ENCODE results near the gene LMBRD2.
A peak's percentile ranks its signal among the peaks of the same experiment; 100 is the strongest.

The LMBRD2 gene

GRCh38 chr5:36108758-36109460, 42.8 kb downstream of the LMBRD2 start:
- DNase-seq (ENCODE audit: low spot score), result no peak

DNA sequence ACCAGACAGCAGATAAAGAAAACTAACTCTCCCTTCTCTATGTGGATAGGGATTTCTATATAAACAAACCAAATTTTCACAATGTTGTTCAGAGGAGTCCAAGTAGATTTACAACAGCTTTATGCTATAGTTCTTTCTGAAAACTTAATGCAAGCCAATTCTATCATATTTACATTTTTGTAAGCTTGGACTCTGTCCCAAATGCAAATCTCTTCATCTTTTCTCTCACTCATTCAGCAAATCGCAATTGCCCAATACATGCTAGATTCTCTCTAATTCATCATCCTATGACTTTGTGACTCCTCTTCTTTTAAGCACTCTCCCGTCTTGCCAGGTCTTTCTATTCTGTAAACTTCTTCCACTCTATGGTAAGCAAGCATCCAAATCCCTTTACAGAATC, 45.9 kb downstream of the LMBRD2 start:
- no peak for DNase-seq (ENCODE audit: low spot score)

GRCh38 chr5:36099748-36100147, 51.9 kb downstream of the LMBRD2 start:
- no peak for DNase-seq (ENCODE audit: low spot score)

DNA sequence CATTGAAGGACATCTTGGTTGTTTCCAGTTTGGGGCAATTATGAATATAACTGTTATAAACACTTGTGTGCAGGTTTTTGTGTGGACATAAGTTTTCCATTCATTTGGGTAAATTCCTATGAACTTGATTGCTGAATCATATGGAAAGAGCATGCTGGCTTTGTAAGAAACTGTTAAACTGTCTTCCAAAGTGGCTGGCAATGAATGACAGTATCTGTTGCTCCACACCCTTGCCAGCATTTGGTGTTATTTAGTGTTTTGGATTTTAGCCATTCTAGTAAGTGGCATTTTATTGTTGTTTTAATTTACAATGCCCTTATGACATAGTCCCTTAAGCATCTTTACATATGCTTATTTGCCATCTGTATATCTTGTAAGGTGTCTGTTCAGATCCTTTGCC, 55.2 kb downstream of the LMBRD2 start:
- DNase-seq (ENCODE audit: low spot score), result no peak

DNA sequence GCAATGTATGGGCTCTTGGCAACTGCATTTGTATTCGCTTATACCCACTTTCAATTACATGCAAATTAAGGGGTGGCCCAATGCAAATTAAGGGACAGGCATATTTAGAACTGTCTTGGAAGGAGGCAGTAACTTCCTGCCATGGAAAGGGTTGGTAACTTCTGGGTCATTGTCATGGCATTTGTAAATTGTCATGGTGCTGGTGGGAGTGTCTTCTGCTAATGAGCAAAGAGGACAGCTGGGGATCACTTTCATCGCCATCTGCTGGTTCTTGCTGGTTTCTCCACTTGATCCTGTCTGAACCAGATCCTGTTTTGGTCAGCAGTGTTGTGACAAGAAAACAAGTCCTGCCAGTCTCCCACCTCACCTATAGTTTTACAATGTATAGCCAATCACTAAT, 61.7 kb downstream of the LMBRD2 start:
- DNase-seq (ENCODE audit: low spot score), result peak; percentile 39

DNA sequence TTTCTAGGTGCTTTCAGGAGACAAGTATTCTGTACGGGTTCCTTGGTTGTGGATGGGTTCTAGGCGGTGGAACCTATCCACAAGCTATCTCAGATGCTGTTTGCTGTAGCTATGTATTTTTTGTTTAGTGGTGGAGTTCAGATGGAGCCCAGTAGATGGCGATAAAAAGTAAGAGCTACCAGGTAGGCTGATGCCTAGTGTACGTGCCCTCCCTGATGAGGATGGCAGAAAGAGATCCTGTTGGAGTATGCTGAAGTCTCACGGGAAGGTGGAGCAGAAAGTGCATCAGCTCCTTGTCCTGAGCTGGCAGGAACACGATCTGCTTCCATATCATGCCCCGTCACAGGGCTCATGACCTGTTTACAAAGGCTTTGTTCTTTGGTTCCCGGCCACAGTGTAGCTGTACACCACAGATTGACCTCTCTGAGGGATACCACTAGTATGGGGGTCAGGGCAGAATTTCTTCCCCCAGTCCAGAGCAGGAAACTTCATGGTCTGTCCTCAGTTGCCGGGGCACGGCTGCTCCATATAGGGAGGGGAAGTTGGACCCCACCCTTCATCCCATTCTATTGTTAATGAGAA, 72.4 kb downstream of the LMBRD2 start:
- peak; percentile 75 for DNase-seq (ENCODE audit: low spot score)

DNA sequence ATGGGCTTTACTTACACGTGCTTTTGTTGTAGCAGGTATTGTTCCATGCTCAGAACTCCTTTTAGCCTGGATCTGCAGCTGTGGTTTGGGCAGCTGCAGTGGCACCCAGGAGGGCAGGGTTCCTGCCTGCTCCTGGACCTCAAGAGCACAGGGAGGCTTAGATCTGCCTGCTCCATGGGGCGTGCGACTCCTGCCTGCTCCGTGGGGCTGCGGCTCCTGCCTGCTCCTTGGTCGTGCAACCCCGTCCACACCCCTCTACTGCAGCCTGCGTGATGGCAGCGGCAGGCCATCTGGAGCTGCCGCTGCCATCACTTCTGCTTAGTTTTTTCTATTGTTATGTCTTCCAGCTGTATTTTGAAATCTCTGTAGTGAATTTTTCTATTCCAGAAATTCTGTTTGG, 73.3 kb downstream of the LMBRD2 start:
- no peak for DNase-seq (ENCODE audit: low spot score)

DNA sequence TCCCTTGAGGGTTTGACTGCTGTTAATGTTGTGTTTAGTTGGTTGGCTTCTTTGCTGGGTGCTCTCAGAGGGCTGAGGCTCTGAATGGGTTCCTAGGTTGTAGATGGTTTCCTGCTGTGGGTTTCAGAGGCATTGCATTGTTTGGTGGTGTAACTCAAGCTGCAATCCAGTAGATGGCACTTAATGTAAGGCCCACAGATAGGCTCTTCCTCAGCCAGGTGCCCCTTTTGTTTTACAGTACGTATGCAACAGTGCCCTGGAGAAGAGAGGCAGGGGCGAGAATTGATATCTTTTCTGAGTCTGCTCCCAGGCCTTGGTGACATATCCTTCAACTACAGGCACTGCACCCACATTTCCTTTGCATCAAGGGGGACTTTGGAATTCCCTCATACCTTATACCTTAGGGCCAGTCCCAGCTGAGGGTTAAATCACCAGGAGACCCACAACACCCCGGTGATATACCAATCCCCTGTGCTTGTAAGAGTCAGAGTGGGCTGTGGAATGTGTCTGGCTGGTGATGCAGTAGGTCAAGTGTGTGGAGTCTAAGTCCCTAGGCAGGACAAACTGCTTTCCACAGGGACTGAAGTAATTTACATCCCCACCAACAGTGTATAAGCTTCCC, 78.0 kb downstream of the LMBRD2 start:
- DNase-seq (ENCODE audit: low spot score), result peak; percentile 39

- no peak for DNase-seq (ENCODE audit: low spot score)
Observed at GRCh38 chr5:36070687-36071571, 80.8 kb downstream of the LMBRD2 start.

DNA sequence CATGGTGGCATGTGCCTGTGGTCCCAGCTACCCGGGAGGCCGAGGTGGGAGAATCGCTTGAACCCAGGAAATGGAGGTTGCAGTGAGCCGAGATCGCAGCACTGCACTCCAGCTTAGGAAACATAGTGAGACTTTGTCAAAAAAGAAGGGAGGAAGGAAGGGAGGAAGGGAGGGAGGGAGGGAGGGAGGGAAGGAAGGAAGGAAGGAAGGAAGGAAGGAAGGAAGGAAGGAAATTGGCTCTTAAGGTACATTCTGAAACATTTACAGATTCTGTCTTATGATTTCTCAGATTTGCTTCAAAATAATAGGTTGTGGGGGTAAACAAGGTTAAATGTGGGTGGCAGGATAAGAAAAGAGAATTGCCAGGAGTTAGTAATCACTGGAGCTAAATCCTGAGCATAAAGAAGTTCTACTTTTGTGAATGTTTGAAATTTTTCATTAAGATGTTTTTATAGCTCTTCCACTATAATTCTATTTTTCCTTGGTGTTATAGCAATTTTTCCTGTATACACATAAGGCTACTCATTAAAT, 82.9 kb downstream of the LMBRD2 start:
- no peak for DNase-seq (ENCODE audit: low spot score)

- peak; percentile 45 for DNase-seq (ENCODE audit: low spot score)
Observed at GRCh38 chr5:36066540-36067210, 85.0 kb downstream of the LMBRD2 start, which contains the start of gene UGT3A2. UGT3A2 (minus strand) TSS chr5:36066882; CDS start chr5:36066789, 93 bp downstream.

- no peak for DNase-seq (ENCODE audit: low spot score)
Observed at GRCh38 chr5:36066001-36066539, 85.6 kb downstream of the LMBRD2 start.

DNA sequence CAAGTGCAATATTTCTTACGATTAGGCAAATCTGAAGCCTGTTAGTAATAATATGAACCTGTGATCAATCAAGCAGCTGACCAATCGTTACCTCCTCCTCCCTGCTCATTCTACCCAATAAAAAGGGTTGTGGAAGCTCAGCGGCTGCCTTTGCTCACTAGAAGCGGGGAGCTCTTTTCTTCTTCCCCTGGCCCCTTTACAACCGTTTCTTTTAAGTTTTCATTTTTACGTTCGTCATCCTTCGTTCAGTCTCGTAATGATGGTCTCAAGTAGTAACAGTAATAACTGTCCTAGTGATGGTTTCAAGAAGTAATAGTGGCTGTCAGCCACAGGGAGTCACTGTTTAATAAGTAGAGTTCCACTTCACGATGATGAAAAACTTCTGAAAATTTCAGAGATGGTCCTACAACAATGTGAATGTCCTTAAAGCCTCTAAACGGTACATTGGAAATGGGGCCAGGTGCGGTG, 91.2 kb downstream of the LMBRD2 start:
- DNase-seq (ENCODE audit: low spot score), result no peak

DNA sequence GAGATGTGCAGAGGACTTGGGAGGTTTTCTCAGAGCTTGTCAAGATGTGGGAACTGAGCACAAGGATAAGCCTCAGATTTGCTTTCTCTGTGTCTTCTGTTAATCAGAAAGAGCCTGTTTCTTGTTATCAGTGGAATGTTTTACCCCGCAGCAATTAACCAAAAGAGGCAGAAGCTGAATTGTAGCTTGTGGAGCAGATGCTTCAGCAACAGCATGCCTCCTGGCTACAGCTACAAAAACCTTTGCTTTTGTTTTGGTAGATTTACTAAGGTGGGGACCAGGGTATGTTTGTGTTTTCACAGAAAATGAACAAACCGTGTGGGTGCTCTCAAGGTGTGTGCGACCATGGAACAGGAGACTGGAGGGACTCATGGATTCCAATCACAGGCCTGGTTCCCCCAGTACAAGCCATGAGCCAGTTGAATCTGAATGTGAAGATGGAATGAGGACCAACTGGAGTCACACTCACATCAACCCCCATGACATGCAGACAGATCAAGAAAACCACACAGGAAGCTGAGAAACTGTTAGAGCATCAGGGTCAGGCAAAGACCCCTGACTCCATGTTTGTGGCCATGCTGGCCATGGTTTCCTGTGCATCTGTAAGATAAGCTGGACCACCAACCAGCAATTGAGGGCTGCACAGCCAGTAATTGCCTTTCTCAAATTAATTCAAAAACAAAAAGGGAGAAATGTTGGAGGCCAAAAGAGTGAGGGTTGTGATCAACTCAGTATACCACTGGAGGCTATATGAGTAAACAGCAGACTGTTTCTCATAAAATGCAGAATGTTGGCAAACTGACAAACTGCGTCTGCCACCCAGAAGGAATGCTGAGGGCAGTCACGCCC, 91.9 kb downstream of the LMBRD2 start:
- no peak for DNase-seq (ENCODE audit: low spot score)

GRCh38 chr5:36058776-36059175, 92.9 kb downstream of the LMBRD2 start:
- no peak for DNase-seq (ENCODE audit: low spot score)

DNA sequence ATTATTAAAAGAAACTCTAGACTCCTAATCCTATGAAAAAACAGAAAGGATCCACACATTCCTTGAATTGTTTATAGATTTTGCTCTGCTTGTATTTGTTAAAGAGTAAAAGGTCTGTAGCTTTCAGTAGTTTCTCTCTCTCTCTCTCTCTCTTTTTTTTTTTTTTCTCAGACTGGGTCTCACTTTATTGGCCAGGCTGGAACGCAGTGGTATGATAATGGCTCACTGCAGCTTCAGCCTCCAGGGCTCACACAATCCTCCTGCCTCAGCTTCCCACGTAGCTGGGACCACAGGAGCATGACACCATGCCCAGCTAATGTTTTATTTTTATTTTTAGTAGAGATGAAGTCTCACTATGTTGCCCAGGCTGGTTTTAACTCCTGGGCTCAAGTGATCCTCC, 94.3 kb downstream of the LMBRD2 start:
- DNase-seq (ENCODE audit: low spot score), result no peak

DNA sequence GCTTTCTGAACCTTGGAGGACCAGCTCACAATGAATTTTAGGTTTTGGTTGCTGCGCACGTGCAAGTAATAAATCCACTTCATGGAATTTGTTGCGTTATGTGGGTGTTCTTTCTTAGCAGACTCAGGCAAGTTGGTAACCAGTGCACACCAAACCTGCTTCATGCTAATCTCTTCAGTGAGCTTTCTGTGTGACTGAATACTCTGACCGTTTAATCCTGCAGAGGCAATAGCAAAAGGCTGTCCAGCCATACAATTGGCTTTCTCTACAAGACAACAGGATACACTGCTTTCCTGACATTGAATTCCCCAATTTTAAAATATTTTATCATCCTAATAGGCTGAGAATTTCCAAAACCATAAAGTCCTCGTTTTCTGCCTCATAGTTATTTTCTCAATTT, 95.3 kb downstream of the LMBRD2 start:
- DNase-seq (ENCODE audit: low spot score), result no peak

GRCh38 chr5:36055984-36056383, 95.7 kb downstream of the LMBRD2 start:
- DNase-seq (ENCODE audit: low spot score), result no peak

DNA sequence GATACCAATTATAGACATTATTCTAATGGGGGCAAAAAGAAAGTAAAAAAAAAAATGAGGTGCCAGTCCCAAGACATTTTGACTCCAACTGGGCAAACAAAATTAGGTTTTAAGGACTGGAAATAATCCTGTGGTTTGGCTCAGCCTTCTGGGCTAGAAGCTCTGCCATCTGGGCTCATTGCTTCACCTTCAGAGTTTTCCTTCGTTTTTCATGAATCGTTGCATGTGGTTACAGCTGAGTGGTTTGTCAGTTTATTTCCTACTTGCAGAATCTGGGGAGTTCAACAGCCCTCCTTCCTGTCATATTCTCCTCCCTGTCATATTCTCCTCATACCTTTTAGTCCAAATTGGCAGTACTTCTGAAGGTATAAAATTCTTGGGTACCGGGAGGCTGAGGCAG, 97.0 kb downstream of the LMBRD2 start:
- no peak for DNase-seq (ENCODE audit: low spot score)

DNA sequence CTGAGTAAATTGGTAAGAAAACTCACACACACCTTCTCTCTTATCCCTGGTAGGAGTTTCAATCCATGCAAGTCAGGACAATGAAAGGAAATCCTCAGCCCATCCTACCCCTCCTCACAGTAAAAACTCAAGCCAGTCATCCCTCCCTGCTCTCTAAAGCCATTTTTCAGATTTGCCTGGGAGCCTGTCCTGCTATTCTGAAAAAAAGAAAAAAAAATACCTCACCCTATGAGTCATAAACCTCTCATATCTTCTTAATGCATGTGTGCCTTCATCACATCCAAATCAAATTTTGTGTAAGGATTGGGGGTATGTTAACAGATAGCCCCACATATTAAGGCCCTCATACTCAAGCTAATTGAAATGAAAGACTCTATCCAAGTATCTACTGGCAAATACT, 99.1 kb downstream of the LMBRD2 start:
- no peak for DNase-seq (ENCODE audit: low spot score)

Measured in D341Med (cell line).